Measurements from ENCODE around the gene DLX3.

DLX3 gene

DNA sequence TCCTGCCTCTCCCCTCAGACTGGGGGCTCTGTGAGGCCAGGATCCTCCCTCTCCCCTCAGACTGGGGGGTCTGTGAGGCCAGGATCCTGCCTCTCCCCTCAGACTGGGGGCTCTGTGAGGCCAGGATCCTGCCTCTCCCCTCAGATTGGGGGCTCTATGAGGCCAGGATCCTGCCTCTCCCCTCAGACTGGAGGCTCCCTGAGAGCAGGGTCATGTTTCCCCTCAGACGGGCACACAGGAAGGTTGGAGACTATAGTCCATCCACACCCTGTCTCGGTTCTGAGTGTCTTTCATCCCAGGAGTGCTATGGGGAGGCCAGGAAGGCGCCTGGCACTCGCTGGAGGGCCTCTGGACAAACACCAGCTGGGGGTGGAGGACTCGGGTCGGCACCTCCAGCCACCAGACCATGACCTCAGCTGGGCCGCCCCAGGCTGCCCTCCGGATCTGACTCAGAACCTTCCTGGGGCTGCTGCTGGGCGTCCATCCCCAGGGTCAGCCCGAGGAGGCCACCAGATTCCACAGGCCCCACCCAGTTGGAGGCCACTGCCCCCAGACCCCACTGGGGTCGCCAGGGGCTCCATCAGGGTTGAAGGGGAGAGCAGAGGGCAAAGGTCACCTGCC lies 48.0 kb downstream of the DLX3 start:
- Histone ChIP-seq H3K4me3 (no peak overlapping the region), H3K27ac (no peak overlapping the region), H3K9me3 (ENCODE audit: low read depth, low read length) (no peaks in the 10 kb centered on the region), H3K9ac (ENCODE audit: insufficient read length) (no peak overlapping the region), H3K36me3 (ENCODE audit: insufficient read depth, low read length) (no peaks in the 10 kb centered on the region)
- no peak for DNase-seq (ENCODE audit: low read depth, low spot score)
- no peak for TF ChIP-seq POLR2AphosphoS5 (IDR thresholded peaks at IDR 0.05; ENCODE audit: borderline replicate concordance, low read depth, low read length)
- no peak for TF ChIP-seq EZH2 (IDR thresholded peaks at IDR 0.05)
- TF ChIP-seq FOXP2 (optimal IDR thresholded peaks at IDR 0.05; ENCODE audit: control extremely low read depth, extremely low read length, insufficient read depth): no peak

DNA sequence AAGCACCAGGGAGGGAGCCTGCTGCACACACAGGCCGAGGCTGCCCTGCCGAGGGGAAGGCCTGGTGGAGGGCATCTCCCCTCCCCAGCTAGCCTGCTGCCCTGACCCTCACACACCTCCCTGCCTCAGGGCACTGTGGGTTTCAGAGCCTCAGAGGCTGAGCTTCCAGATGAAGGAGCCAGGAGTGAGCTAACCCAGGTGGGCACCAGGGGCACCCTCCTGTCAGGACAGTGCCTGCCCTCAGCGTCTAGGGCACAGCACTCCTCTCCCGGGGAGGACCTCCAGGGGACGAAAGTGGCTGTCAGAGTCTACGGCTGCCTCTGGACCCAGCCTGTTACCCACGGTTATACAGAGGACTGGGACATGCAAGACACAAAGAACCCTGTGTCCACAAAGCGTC lies 48.8 kb downstream of the DLX3 start:
- Histone ChIP-seq H3K36me3 (ENCODE audit: insufficient read depth, low read length) (no peaks in the 10 kb centered on the region), H3K9me3 (ENCODE audit: low read depth, low read length) (no peaks in the 10 kb centered on the region), H3K9ac (ENCODE audit: insufficient read length) (no peak overlapping the region), H3K4me3 (no peak overlapping the region), H3K27ac (no peak overlapping the region)
- no peak for DNase-seq (ENCODE audit: low read depth, low spot score)
- TF ChIP-seq POLR2AphosphoS5 (IDR thresholded peaks at IDR 0.05; ENCODE audit: borderline replicate concordance, low read depth, low read length) (no peak), FOXP2 (optimal IDR thresholded peaks at IDR 0.05; ENCODE audit: control extremely low read depth, extremely low read length, insufficient read depth) (no peak), EZH2 (IDR thresholded peaks at IDR 0.05) (no peak)

DNA sequence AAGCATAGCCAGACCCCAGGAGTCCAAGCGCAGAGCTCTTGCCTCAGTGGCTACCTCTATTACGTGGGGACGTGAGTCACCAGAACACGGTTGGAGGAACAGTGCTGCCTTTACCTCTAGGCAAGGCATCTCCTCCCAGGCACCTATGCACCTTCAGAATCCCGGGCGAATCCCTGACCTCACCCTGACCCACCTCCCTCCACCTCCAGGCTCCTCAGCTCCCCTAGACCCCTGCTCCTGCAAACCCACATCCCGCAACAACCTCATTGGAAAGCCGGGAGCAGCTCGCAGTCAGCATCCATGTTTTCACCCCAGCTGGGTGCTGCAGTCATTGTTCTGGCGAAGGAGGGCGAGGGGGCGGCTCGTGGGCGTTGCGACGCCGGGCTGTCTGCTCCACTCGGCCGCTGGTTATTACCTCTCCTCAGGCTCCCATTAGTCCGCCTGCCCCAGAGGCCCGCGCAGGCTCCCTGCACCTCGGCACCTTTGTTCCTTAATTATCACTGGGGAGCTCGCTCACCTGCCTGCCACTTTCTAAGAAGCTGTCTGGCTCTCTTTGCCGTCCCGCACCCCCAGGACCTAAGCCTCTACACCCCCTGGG lies 50.7 kb downstream of the DLX3 start:
- Histone ChIP-seq H3K4me3 (no peak overlapping the region), H3K27ac (no peak overlapping the region), H3K9me3 (ENCODE audit: low read depth, low read length) (no peaks in the 10 kb centered on the region), H3K9ac (ENCODE audit: insufficient read length) (no peak overlapping the region), H3K36me3 (ENCODE audit: insufficient read depth, low read length) (no peaks in the 10 kb centered on the region)
- TF ChIP-seq POLR2AphosphoS5 (IDR thresholded peaks at IDR 0.05; ENCODE audit: borderline replicate concordance, low read depth, low read length) (no peak), FOXP2 (optimal IDR thresholded peaks at IDR 0.05; ENCODE audit: control extremely low read depth, extremely low read length, insufficient read depth) (no peak), EZH2 (IDR thresholded peaks at IDR 0.05) (no peak)
- no peak for DNase-seq (ENCODE audit: low read depth, low spot score)

DNA sequence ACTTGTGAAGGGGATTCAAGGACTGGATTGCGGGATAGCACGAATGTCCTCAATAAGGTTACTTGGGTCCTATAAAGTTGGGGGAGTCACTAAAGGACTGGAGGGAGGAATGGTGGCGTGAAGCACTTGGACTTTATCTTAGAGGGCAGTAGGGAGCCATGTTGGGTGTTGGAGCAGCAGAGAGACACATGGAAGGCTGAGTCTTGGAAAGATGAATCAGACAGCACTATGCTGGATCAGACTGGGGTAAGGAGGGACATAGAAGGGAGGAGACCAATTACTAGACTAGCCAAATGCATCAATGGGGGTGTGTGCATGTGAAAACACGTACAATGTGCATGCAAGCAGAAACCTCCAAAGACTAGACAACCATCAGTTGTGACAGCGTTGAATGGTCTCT lies 52.1 kb downstream of the DLX3 start:
- no peaks in the 10 kb centered on the region for H3K36me3 ChIP-seq (ENCODE audit: insufficient read depth, low read length)
- DNase-seq (ENCODE audit: low read depth, low spot score): no peak
- H3K4me3 ChIP-seq: no peak overlapping the region
- H3K9ac ChIP-seq (ENCODE audit: insufficient read length): no peak overlapping the region
- H3K9me3 ChIP-seq (ENCODE audit: low read depth, low read length): no peaks in the 10 kb centered on the region
- TF ChIP-seq POLR2AphosphoS5 (IDR thresholded peaks at IDR 0.05; ENCODE audit: borderline replicate concordance, low read depth, low read length) (no peak), FOXP2 (optimal IDR thresholded peaks at IDR 0.05; ENCODE audit: control extremely low read depth, extremely low read length, insufficient read depth) (no peak), EZH2 (IDR thresholded peaks at IDR 0.05) (no peak)
- no peak overlapping the region for H3K27ac ChIP-seq

- DNase-seq (ENCODE audit: low read depth, low spot score): no peak
- H3K27ac ChIP-seq: no peak overlapping the region
- no peak overlapping the region for H3K9ac ChIP-seq (ENCODE audit: insufficient read length)
- H3K36me3 ChIP-seq (ENCODE audit: insufficient read depth, low read length): no peaks in the 10 kb centered on the region
- no peak for TF ChIP-seq POLR2AphosphoS5 (IDR thresholded peaks at IDR 0.05; ENCODE audit: borderline replicate concordance, low read depth, low read length)
- no peak for TF ChIP-seq EZH2 (IDR thresholded peaks at IDR 0.05)
- TF ChIP-seq FOXP2 (optimal IDR thresholded peaks at IDR 0.05; ENCODE audit: control extremely low read depth, extremely low read length, insufficient read depth): no peak
- no peak overlapping the region for H3K4me3 ChIP-seq
- no peaks in the 10 kb centered on the region for H3K9me3 ChIP-seq (ENCODE audit: low read depth, low read length)
These were observed 53.6 kb downstream of the DLX3 start for GRCh38 chr17:49941427-49941826.
